GM19438 (cell line): ENCODE data around the gene LATS2.

Source experiments
- ATAC-seq: cut with Tn5 transposase; IDR thresholded peaks from one replicate; pipeline ENCODE4 v1.9.1; 2021; ENCODE audit warnings: low read depth; ENCODE audit not compliant: unreplicated experiment

LATS2 gene

GRCh38 chr13:21061029-21061763 is at the start of gene LATS2:
Gene LATS2, minus strand, starts transcription at chr13:21061586. Its CDS starts 15,560 bp downstream, at chr13:21046026.
- ATAC-seq = peak; percentile 87

GRCh38 chr13:21109168-21109567 is 47.8 kb upstream of the LATS2 start:
- no peak for ATAC-seq

- ATAC-seq = no peak
These were observed 44.7 kb upstream of the LATS2 start for GRCh38 chr13:21106089-21106488.

- no peak for ATAC-seq
These were observed 43.0 kb upstream of the LATS2 start for GRCh38 chr13:21104199-21105019.

- no peak for ATAC-seq
These were observed 40.6 kb upstream of the LATS2 start for GRCh38 chr13:21101865-21102576.

GRCh38 chr13:21100994-21101757 is 39.8 kb upstream of the LATS2 start:
- no peak for ATAC-seq

- no peak for ATAC-seq
These were observed 38.8 kb upstream of the LATS2 start for GRCh38 chr13:21100211-21100610.

- ATAC-seq = no peak
These were observed 33.9 kb upstream of the LATS2 start for GRCh38 chr13:21095311-21095710.

- no peak for ATAC-seq
These were observed 28.4 kb upstream of the LATS2 start for GRCh38 chr13:21089830-21090229.

GRCh38 chr13:21088534-21088933 is 27.1 kb upstream of the LATS2 start:
- ATAC-seq = no peak

GRCh38 chr13:21086929-21087328 is 25.5 kb upstream of the LATS2 start:
- ATAC-seq = no peak

GRCh38 chr13:21081926-21082325 is 20.5 kb upstream of the LATS2 start:
- no peak for ATAC-seq

- ATAC-seq = no peak
These were observed 19.2 kb upstream of the LATS2 start for GRCh38 chr13:21080593-21080891.

GRCh38 chr13:21079761-21080592 is 18.6 kb upstream of the LATS2 start:
- ATAC-seq = no peak

- no peak for ATAC-seq
These were observed 17.8 kb upstream of the LATS2 start for GRCh38 chr13:21079221-21079620.

- no peak for ATAC-seq
These were observed 17.1 kb upstream of the LATS2 start for GRCh38 chr13:21078501-21078900.

- no peak for ATAC-seq
These were observed 16.5 kb upstream of the LATS2 start for GRCh38 chr13:21077788-21078353.

- no peak for ATAC-seq
These were observed 15.8 kb upstream of the LATS2 start for GRCh38 chr13:21077076-21077787.

GRCh38 chr13:21076253-21076652 is 14.9 kb upstream of the LATS2 start:
- no peak for ATAC-seq
